DOHH2 (cell line): ENCODE results near the gene ALX3.

Experiments used
- H3F3A ChIP-seq: fragments of 200-600 bp; sonication (generic), shearing (Covaris generic); 2 replicates; pipeline ENCODE4 v1.6.0; 2016; ENCODE audit warnings: antibody characterized with exemption, mild to moderate bottlenecking; ENCODE audit not compliant: control insufficient read depth, insufficient read depth
- H3K27ac ChIP-seq: fragments of 200-600 bp; sonication (generic); 2 replicates; pipeline ENCODE4 v1.5.1; 2014; ENCODE audit warnings: low read depth, mild to moderate bottlenecking, low read length, moderate library complexity
- H3K27me3 ChIP-seq: fragments of 200-600 bp; sonication (generic); 2 replicates; pipeline ENCODE4 v1.6.1; 2014; ENCODE audit warnings: mild to moderate bottlenecking, low read length, mixed read lengths; ENCODE audit not compliant: control insufficient read depth
- H3K36me3 ChIP-seq: fragments of 200-600 bp; sonication (generic); 2 replicates; pipeline ENCODE4 v1.6.1; 2014; ENCODE audit warnings: mild to moderate bottlenecking, low read length, moderate library complexity, mixed read lengths; ENCODE audit not compliant: control insufficient read depth
- H3K4me1 ChIP-seq: fragments of 200-600 bp; sonication (generic); 2 replicates; pipeline ENCODE4 v1.6.1; 2014; ENCODE audit warnings: mild to moderate bottlenecking, low read length, mixed read lengths; ENCODE audit not compliant: control insufficient read depth
- H3K4me2 ChIP-seq: fragments of 200-600 bp; sonication (generic); 2 replicates; pipeline ENCODE4 v1.6.0; 2014; ENCODE audit warnings: mild to moderate bottlenecking, low read length, moderate library complexity
- H3K4me3 ChIP-seq: fragments of 200-600 bp; sonication (generic); 2 replicates; pipeline ENCODE4 v1.5.1; 2014; ENCODE audit warnings: mild to moderate bottlenecking, low read length, mixed read lengths
- H3K79me2 ChIP-seq: fragments of 200-600 bp; sonication (generic); 2 replicates; pipeline ENCODE4 v1.6.1; 2014; ENCODE audit warnings: mild to moderate bottlenecking, low read length, mixed read lengths; ENCODE audit not compliant: control insufficient read depth
- H3K9me2 ChIP-seq: fragments of 200-600 bp; sonication (generic); replicated peaks from 2 replicates; pipeline ENCODE4 v1.6.1; 2014; ENCODE audit warnings: mild to moderate bottlenecking, low read length, mixed read lengths; ENCODE audit not compliant: control insufficient read depth
- H3K9me3 ChIP-seq: fragments of 200-600 bp; sonication (generic); 2 replicates; pipeline ENCODE4 v1.6.1; 2014; ENCODE audit warnings: antibody characterized with exemption, low read length, mixed read lengths; ENCODE audit not compliant: control insufficient read depth, insufficient read depth
- H4K20me1 ChIP-seq: fragments of 200-600 bp; sonication (generic); 2 replicates; pipeline ENCODE4 v1.6.0; 2014; ENCODE audit warnings: low read depth, mild to moderate bottlenecking, antibody characterized with exemption, low read length, moderate library complexity; ENCODE audit not compliant: control insufficient read depth, insufficient read depth
- CTCF ChIP-seq: fragments of 200-600 bp; sonication (generic); IDR thresholded peaks from one replicate; pipeline ENCODE4 v1.5.1; 2014; ENCODE audit warnings: antibody characterized with exemption, mild to moderate bottlenecking, low read depth, low read length; ENCODE audit not compliant: poor library complexity, severe bottlenecking
- EZH2phosphoT487 ChIP-seq: fragments of 200-600 bp; sonication (generic); IDR thresholded peaks from 2 replicates; pipeline ENCODE4 v1.6.1; 2017; ENCODE audit warnings: borderline replicate concordance, mild to moderate bottlenecking, antibody characterized with exemption, low read length, moderate library complexity, mixed read lengths

Gene ALX3

DNA sequence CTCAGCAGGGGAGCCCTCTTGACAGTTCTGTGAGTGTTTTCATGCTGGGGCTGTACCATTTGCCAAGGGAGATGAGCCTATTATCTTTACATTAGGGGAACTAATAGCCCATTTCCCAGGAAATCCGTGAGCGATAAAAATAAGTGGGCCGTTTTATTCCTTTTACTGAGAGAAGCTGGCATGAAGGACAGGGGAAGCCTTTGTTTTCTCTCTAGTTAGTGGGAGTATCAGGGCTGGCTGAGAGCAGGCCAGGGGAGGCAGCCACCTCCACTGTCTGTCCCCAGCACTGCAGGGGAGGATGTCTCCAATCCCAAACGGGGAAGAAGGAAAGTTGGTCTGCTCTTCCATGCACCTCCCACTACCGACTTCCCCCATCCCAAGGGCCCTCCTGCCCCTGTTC is 44.3 kb upstream of the ALX3 start:
- Histone ChIP-seq H4K20me1 (no peaks in the 10 kb centered on the region), H3K9me3 (no peaks in the 10 kb centered on the region), H3F3A (no peaks in the 10 kb centered on the region), H3K4me1 (no peaks in the 10 kb centered on the region), H3K4me2 (no peak overlapping the region), H3K79me2 (no peaks in the 10 kb centered on the region), H3K27me3 (peaks cover 48% of the 10 kb centered on the region), H3K9me2 (no peaks in the 10 kb centered on the region), H3K27ac (no peak overlapping the region), H3K4me3 (no peak overlapping the region), H3K36me3 (no peaks in the 10 kb centered on the region)
- no peak for TF ChIP-seq CTCF
- TF ChIP-seq EZH2phosphoT487, result no peak

DNA sequence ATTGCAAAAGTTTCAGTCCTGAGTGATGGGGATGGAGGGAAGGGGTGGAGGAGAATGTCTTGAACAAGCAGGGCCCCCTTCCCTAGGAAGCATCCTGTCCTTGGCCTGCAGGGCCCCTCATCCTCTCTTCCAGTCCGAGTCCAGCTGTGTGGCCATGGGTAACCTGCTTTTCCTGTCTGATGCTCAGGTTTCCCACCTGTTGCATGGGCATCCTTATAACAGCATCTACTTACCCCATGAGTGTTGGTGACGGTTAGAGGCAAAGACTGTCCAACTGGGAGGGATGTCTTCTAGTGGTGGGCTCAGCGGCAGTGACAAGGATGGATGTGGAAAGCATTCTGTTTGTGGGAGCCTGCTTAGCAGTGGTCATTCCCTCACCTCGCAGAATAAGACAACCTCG is 43.7 kb upstream of the ALX3 start:
- H3K36me3 ChIP-seq, result no peaks in the 10 kb centered on the region
- TF ChIP-seq CTCF (no peak), EZH2phosphoT487 (no peak)
- H3K27me3 ChIP-seq, result peaks cover 48% of the 10 kb centered on the region
- H3K4me1 ChIP-seq, result no peaks in the 10 kb centered on the region
- no peaks in the 10 kb centered on the region for H3F3A ChIP-seq
- no peak overlapping the region for H3K4me3 ChIP-seq
- no peaks in the 10 kb centered on the region for H3K9me2 ChIP-seq
- H3K4me2 ChIP-seq, result no peak overlapping the region
- H3K79me2 ChIP-seq, result no peaks in the 10 kb centered on the region
- no peak overlapping the region for H3K27ac ChIP-seq
- no peaks in the 10 kb centered on the region for H4K20me1 ChIP-seq
- no peaks in the 10 kb centered on the region for H3K9me3 ChIP-seq

DNA sequence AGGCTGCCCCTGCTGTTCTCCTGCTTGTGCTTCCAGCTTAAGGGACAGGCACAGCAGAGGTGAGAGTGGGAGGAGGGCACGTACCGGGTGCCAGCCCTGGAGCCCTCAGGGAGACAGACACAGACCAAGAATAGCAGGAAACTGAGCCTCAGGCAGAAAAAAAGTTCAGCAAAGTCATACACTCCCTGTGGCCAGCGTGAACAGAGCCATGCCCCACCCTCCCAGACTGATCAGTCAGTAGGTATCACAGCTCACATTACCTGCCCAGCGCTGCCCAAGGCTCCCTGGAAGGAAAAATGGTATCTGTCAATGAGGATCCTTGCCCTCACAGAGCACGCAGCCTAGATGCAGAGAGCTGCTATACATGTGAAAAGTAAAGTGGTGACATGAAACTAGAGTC is 43.1 kb upstream of the ALX3 start:
- Histone ChIP-seq H3K27me3 (peaks cover 52% of the 10 kb centered on the region), H3K4me2 (no peak overlapping the region), H3F3A (no peaks in the 10 kb centered on the region)

More for the DNA sequence above, 43.1 kb upstream of the ALX3 start:
- Histone ChIP-seq H3K9me3 (no peaks in the 10 kb centered on the region), H3K4me1 (no peaks in the 10 kb centered on the region), H3K27ac (no peak overlapping the region), H3K9me2 (no peaks in the 10 kb centered on the region), H4K20me1 (no peaks in the 10 kb centered on the region), H3K79me2 (no peaks in the 10 kb centered on the region), H3K4me3 (no peak overlapping the region), H3K36me3 (no peaks in the 10 kb centered on the region)
- TF ChIP-seq CTCF (no peak), EZH2phosphoT487 (no peak)
